Endothelial cell (in vitro differentiated cells): ENCODE measurements around the gene SMYD2. TPM values are rescaled to one million over a fixed set of nuclear protein-coding genes. Genes with fewer than 3 reads are reported as not detected.
A peak's percentile ranks its signal among the peaks of the same experiment; 100 is the strongest.

ENCODE experiments used
- DNase-seq: peaks from one replicate; pipeline ENCODE4 v3.0.0; 2021; ENCODE audit warnings: low spot score
- H3K27ac Mint-ChIP-seq: one replicate; pipeline ENCODE4 v1.8.0; 2021; ENCODE audit warnings: mixed read lengths, inconsistent platforms; ENCODE audit not compliant: unreplicated experiment
- H3K27me3 Mint-ChIP-seq: one replicate; pipeline ENCODE4 v1.8.0; 2021; ENCODE audit warnings: mild to moderate bottlenecking, moderate library complexity, mixed read lengths, inconsistent platforms; ENCODE audit not compliant: unreplicated experiment
- H3K36me3 Mint-ChIP-seq: one replicate; pipeline ENCODE4 v1.8.0; 2021; ENCODE audit warnings: mild to moderate bottlenecking, low read depth, mixed read lengths, inconsistent platforms; ENCODE audit not compliant: unreplicated experiment
- H3K4me1 Mint-ChIP-seq: one replicate; pipeline ENCODE4 v1.8.0; 2021; ENCODE audit warnings: mild to moderate bottlenecking, mixed read lengths, inconsistent platforms; ENCODE audit not compliant: unreplicated experiment
- H3K4me3 Mint-ChIP-seq: one replicate; pipeline ENCODE4 v1.8.0; 2021; ENCODE audit warnings: mild to moderate bottlenecking, mixed read lengths, inconsistent platforms; ENCODE audit not compliant: unreplicated experiment
- H3K9me3 Mint-ChIP-seq: one replicate; pipeline ENCODE4 v1.8.0; 2021; ENCODE audit warnings: mixed read lengths, inconsistent platforms; ENCODE audit not compliant: unreplicated experiment
- total RNA-seq: library from RNA; stranded (reverse); fragmentation: NEBNext Ultra II Directional; extraction: Animal tissue kit (Norgen Biotek cat#: 25700); gene quantifications from one replicate; pipeline ENCODE4 v1.2.1, GENCODE V29; 2021; ENCODE audit not compliant: unreplicated experiment
- TF ChIP-seq, protein P1 (sequence below): fragments of 200-600 bp; sonication (generic); IDR thresholded peaks from one replicate; pipeline ENCODE4 v1.5.0; 2021; ENCODE audit warnings: antibody characterized with exemption; ENCODE audit not compliant: unreplicated experiment

SMYD2 gene
- total RNA-seq, 1 donor from 2014 or later = 44.1 TPM

DNA sequence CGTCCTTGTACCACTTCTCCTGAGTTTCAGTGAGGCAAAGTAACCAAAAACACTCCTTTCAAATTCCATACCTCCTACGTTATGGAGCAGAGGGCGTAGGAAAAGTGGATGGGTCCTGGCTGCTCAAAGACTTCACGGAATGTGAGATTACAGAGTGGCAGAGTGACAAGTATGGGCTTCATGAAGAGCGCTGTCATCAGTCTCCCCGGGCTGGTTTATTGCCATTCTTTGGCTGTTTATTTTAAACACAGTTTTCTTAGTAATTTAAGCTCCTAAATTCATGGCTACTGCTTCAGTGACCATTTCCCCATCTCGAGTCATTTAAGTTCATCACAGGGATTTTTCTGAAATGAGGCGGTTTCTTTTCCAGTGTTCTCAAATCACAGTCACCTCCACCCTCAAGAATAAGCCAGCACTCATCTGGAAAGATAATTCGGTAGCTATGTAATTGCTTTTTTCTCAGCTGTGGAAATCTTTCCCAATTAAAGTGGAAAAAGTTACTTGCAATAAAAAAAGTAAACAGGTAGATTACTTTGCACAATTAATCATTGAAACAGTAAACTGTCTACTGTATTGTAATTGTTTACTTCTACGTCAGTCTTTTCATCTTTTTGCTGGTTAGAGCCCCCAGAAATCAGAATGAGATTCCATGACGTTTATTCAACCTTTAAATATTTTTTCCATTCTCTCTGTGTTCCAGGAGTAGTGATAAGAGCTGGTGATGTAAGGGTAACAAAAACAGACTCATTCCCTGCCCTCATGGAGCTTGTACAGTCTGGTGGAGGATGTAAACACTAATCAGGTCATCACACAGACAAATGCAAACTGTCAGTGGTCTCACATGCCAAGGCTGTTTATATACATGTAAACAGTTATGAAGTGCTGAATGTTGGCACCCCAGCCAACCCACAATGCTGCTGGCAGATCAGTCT lies 3.0 kb upstream of the SMYD2 start:
- Mint-ChIP-seq H3K4me3 (no peak overlapping the region), H3K9me3 (no peaks in the 10 kb centered on the region), H3K27ac (no peak overlapping the region), H3K36me3 (peaks cover 18% of the 10 kb centered on the region), H3K27me3 (peaks cover 6% of the 10 kb centered on the region), H3K4me1 (peaks cover 26% of the 10 kb centered on the region)
- TF ChIP-seq, protein P1, sequence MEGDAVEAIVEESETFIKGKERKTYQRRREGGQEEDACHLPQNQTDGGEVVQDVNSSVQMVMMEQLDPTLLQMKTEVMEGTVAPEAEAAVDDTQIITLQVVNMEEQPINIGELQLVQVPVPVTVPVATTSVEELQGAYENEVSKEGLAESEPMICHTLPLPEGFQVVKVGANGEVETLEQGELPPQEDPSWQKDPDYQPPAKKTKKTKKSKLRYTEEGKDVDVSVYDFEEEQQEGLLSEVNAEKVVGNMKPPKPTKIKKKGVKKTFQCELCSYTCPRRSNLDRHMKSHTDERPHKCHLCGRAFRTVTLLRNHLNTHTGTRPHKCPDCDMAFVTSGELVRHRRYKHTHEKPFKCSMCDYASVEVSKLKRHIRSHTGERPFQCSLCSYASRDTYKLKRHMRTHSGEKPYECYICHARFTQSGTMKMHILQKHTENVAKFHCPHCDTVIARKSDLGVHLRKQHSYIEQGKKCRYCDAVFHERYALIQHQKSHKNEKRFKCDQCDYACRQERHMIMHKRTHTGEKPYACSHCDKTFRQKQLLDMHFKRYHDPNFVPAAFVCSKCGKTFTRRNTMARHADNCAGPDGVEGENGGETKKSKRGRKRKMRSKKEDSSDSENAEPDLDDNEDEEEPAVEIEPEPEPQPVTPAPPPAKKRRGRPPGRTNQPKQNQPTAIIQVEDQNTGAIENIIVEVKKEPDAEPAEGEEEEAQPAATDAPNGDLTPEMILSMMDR = no peak
- DNase-seq = no peak

DNA sequence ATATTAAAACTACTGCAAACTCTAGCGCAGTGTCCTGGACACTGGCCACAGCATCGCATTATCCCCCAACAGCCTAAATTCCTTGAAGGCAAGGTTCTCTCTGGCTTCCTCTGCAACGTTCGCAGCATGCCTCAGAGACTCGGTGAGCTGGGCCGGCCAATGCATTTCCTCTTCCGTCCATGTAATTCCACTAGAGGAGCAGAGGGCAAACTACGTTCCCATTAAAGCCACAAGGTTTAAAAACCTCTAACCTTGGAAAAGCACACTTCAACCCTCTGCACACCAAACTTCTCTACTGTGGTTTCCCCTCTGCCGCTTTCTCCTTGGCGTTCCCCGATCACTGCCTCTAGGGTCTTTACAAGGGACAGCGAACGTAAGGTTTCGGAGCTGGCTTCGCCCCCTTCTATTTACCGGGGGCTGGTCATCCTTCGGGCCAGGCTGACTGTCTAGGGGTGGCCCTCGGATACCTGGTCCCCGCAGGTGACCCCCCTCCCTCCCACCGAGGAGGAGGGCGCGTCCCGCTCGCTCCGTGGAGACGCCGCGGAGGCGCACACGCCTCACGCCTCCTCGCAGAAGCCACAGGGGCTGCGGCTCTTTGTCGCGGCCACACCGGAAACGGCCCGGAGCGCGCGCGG lies 456 bp upstream of the SMYD2 start:
- Mint-ChIP-seq H3K36me3 (peaks cover 18% of the 10 kb centered on the region), H3K27ac (peak overlapping the region; percentile 96), H3K27me3 (peaks cover 6% of the 10 kb centered on the region), H3K4me3 (peak overlapping the region; percentile 92), H3K4me1 (peaks cover 32% of the 10 kb centered on the region), H3K9me3 (no peaks in the 10 kb centered on the region)
- TF ChIP-seq, protein P1 = no peak
- peak; percentile 57 for DNase-seq

DNA sequence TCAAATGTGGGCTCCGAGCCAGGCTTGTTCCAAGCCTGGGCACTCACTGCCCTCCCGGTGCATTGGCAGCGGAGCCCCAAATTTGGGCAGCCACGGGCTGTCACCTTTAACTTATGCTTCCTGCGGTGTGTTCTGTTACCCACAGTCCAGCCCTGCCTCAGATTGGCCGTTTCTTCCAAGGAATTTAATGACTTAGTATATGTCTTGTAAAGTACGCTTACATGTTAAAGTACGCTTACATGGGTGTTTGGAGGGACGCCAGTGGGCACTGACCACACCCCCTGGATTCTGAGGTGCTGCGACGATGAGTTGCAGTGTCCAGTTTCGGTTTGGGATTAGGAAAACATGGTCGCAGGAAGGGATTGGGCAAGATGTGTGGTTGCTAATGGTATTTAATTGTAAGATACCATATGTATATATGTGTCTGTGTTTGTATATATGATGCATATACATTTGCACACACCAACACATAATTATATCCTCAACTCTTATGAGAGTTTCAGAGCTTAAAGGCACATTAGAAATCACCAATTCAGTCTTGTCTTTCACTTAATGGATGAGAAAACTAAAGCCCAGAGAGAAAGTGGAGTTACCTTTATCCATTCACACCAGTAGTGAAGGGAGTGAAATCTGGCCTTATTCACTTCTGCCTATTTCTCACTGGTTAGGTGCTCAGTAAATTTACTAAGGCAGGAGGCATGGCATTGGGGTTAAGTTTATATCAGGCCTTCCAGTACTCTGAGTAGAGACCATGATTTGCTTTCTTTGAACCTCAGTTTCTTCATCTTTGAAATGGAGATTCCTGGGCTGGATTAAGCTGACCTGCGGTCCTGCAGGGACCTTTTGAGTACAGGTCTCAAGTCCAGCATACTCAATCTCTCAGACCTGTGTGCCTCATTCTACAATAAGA lies 1.0 kb downstream of the SMYD2 start:
- peak overlapping the region; percentile 95 for H3K27ac Mint-ChIP-seq
- peaks cover 4% of the 10 kb centered on the region for H3K27me3 Mint-ChIP-seq
- DNase-seq = no peak

DNA sequence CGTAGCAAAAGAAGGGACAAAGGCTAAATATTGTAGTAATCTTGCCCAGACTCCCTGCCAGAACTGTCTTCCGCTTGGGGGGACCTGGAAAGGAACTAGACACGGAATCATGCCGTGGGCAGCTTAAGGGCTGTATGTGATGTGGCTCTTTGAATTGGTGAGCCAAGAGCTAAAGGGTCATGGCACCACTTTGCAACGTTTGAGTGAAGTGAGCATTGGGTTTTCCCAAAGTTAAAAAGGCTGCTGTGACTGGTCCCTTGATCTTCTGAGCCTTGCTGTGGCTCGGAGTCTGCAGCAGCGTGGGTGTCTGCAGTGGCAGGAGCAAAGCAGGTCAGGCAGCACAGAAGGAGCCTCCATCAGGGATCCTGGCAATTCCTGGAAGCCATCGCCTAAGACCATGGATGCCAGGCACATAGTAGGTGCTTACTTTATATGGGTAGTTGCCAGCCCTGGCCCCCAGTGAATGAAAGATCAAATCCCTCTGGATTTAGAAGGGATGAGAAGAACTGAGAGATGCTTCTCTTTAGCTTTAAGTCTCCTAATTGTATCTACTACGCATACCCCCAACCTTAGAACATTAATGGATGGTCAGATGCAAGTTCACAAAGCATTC lies 1.8 kb downstream of the SMYD2 start:
- Mint-ChIP-seq H3K4me1 (peaks cover 33% of the 10 kb centered on the region), H3K27me3 (peaks cover 4% of the 10 kb centered on the region), H3K27ac (peak overlapping the region; percentile 38), H3K9me3 (no peaks in the 10 kb centered on the region), H3K4me3 (peak overlapping the region; percentile 7), H3K36me3 (peaks cover 16% of the 10 kb centered on the region)
- TF ChIP-seq, protein P1 = no peak
- DNase-seq = no peak

More for the DNA sequence above, 1.0 kb downstream of the SMYD2 start:
- TF ChIP-seq, protein P1 = no peak
- peak overlapping the region; percentile 97 for H3K4me3 Mint-ChIP-seq
- H3K4me1 Mint-ChIP-seq = peaks cover 32% of the 10 kb centered on the region
- H3K36me3 Mint-ChIP-seq = peaks cover 18% of the 10 kb centered on the region
- no peaks in the 10 kb centered on the region for H3K9me3 Mint-ChIP-seq
